ENCODE results near the gene AIP.

AIP gene

DNA sequence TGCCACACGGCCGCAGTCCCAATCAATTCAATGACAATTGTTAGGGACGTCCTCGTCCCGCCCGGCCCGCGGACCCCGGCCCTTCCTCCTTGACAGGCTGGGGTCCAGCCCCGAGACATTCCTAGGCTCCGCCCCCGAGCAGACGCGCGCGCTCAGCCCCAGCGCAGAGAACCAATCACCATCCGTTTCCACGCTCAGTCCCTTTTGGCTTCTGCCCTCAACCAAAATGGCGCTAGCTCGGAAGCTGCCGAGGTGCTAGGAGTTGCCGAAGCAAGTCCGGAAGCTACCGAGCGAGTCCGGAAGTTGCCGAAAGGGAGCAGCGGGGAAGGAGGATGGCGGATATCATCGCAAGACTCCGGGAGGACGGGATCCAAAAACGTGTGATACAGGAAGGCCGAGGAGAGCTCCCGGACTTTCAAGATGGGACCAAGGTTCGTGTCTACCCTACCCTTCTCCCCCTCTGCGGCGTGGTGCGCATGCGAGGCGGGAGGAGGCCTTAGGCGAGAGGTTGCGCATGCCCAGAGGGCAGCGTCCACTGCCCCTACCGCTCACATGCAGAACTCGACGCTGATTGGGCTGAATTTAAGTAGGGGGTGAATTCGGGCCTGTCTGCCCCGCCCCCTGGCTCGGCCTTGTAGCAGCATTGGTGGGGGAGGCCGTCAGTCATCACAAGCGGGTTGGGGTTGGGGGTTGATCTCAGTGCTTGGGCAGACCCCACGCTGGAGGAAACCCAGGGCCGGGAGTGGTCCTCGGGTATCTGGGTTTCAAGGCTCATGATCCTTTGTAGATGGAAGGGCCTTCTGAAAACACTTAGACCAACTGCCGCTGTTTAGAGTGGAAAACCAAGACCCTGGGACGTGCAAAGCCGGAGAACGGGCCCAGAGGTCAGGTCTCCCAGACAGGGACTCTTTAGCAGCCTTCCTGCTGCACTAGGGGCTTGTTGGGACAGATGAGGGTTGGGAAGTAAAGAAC, at the start of gene AIP:
TSS of gene AIP (plus strand) at position 200 of the 972 bp plus-strand sequence. CDS start at position 333, 133 bp downstream.
- peak; percentile 98 for DNase-seq (ENCODE audit: low spot score)

GRCh38 chr11:67433536-67434394, 49.1 kb upstream of the AIP start:
- no peak for DNase-seq (ENCODE audit: low spot score)

DNA sequence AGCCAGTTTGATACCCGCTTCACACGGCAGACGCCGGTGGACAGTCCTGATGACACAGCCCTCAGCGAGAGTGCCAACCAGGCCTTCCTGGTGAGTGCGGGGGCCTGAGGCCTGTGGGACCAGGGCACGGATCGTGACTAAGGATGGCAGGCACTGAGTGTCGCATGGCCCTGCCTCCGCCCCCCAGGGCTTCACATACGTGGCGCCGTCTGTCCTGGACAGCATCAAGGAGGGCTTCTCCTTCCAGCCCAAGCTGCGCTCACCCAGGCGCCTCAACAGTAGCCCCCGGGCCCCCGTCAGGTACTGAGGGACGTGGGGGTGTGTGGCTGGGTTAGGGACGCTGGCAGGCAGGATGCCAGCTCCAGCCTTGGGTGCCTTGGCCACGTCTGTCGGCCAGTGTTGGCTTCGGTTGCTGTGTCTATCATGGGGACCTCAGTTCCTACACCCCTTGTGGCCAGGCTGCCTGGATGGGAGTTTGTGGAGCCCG, 48.4 kb upstream of the AIP start:
- no peak for DNase-seq (ENCODE audit: low spot score)

DNA sequence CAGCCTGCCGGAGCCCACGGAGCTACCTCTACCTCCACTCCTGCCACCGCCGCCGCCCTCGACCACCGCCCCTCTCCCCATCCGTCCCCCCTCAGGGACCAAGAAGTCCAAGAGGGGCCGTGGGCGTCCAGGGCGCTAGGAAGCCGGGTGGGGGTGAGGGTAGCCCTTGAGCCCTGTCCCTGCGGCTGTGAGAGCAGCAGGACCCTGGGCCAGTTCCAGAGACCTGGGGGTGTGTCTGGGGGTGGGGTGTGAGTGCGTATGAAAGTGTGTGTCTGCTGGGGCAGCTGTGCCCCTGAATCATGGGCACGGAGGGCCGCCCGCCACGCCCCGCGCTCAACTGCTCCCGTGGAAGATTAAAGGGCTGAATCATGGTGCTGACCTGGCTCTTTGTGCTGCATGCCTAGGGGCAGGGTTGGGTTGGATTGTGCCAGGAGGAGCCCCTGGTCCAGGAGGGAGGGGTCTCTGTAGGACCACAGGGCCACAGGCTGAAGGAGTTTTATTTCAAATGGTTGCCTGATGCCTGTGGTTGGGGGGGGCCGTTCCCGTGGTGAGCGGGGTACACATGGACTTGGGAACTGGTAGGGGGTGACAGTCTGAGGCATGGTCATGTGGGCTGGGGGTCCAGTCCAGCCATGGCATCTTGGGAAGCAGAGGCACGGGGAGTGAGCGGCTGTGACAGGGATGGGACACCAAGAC, 47.6 kb upstream of the AIP start:
- no peak for DNase-seq (ENCODE audit: low spot score)

DNA sequence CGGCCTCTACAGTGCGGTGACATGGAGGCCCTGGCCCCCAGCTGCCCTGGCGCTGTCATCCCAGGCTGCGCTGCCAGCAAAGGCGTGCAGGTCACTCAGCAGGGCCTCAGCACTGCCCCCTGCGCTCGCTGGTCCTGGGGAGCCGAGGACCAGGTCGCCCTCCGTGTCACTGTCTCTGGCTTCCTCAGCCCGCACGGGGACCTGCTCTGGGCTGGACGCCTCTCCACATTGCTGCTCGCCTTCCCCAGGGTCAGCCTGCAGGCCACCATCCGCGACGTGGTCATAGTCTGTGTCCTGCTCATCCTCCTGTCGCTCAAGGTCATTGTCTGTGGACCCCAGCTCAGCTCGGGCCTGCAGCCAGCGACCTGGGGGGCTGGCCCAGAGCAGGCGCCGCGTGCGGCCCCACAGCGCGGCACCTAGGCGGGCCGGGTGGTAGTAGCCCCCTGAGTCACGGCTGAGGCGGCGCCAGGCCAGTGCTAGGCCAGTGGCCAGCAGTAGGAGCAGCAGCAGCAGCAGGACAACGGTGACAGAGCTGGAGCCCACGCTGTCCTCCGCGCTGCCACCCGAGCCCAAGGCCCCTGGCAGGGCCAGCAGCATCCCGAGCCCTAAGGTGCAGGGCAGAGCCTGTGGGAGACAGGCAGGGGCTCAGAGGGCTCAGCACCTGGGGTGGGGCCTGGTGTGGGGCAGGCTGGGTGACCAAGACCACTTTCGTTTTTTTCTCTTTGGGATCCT, 46.9 kb upstream of the AIP start:
- DNase-seq (ENCODE audit: low spot score): no peak

DNA sequence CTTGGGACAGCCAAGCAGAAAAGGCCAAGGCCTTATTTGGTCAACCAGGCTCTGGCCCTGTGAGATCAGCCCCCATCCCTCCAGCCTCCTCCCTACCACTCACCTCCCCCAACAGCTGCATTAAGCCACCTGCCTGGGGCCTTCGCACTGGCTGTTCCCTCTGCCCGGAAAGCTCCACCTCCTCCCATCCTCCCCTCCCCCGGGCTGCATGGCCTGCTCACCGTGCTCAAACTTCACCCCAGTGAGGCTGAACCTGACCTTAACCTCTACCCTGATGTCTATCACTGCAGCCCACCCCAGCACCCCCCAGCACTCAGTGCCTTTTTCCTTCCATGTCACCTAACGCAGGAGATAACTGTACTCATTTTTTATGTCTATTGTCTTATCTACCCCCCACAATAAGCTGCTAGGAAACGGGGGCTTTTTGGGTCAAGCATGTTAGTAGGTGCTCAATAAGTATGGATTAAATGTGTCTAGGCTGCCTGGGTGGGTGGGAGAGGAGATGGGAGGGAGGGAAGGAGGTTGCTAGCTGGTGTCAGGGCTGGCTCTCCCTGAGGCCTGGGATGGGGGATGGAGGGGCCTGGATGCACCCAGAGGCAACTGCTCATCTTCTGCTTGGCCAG, 46.3 kb upstream of the AIP start:
- peak; percentile 58 for DNase-seq (ENCODE audit: low spot score)

- DNase-seq (ENCODE audit: low spot score): peak; percentile 65
Observed at GRCh38 chr11:67437082-67437808, 45.6 kb upstream of the AIP start, which contains the start of gene PTPRCAP. PTPRCAP (minus strand) TSS chr11:67437682; CDS start chr11:67437619, 63 bp downstream.

GRCh38 chr11:67437809-67438157, 45.0 kb upstream of the AIP start:
- DNase-seq (ENCODE audit: low spot score): no peak

DNA sequence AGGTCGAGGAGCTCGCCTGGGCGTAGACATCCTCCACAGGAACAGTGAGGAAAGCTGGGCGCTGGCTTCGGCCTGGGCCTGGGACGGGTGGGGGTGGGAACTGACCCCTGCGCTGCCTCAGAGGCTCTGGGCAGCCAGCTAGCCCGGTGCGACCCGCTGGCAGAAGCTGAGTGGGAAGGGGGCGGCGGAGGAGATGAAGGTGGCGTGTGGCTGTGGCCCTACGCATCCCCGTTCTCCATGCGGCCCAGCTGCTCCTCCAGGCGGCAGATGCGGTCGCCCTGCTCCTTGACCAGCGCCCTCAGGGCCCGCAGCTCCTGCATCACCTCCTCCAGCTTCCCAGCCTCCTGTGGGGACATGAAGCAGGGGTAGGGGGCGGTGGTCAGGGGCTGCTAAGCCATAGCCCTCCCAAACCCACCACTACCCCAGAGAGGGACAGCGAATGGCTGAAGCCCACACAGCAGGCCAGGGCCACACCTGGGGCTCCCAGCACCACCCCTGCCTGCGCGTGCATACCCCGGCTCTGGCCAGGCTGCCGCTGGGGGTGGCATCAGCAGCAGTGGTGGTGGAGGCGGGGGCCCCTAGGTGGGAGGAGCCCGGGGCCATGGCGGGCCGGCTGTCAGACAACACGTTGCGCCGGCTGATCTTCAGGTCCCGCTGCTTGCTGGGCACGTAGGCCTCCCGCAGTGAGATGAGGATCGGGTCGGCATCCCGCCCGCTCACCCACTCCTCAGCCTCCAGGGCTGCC, 44.5 kb upstream of the AIP start:
- peak; percentile 71 for DNase-seq (ENCODE audit: low spot score)

GRCh38 chr11:67439321-67440228, 43.3 kb upstream of the AIP start:
- no peak for DNase-seq (ENCODE audit: low spot score)

- no peak for DNase-seq (ENCODE audit: low spot score)
Observed at GRCh38 chr11:67440229-67441097, 42.4 kb upstream of the AIP start.

DNA sequence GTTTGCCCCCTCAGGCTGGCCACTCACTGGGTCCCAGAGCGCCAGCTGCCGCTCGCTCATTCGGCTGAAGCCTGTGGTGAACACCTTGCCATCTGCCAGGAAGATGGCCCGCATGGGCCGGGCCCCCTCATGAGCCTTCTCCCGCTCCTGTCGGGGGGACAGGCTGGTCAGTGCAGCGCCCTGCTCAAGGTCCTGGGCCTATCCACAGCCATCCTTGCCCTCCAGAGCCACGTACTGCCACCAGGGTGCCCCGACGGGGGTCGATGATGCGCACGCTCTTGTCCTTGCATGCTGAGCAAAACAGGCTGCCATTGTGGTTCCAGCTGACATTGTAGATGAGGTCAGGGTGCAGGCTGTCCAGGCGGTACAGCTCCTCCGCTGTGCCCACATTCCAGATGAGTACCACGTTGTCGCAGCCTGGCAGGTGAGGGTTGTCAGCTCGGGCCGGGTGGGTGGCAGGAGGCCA, 41.7 kb upstream of the AIP start:
- DNase-seq (ENCODE audit: low spot score): no peak

GRCh38 chr11:67441731-67442351, 41.0 kb upstream of the AIP start:
- DNase-seq (ENCODE audit: low spot score): no peak

- DNase-seq (ENCODE audit: low spot score): no peak
Observed at GRCh38 chr11:67442504-67443404, 40.1 kb upstream of the AIP start.

DNA sequence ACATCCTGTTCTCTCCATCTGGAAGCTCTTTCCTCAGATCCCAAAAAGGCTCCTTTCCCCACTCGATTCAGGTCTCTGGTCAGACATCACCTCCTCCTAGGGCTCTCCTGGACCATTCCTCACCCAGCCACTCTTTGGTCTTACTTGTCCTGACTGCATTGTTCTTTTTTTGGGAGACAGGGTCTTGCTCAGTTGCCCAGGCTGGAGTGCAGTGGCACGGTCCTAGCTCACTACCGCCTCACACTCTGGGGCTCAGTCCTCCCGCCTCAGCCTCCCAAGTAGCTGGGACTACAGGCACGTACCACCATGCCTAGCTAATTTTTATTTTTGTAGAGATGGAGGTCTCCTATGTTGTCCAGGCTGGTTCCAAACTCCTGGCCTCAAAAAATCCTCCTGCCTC, 37.3 kb upstream of the AIP start:
- DNase-seq (ENCODE audit: low spot score): no peak

- DNase-seq (ENCODE audit: low spot score): no peak
Observed at GRCh38 chr11:67448220-67448609, 34.6 kb upstream of the AIP start.

Measured in CD4-positive, alpha-beta T cell treated with Interleukin-15 for 4 hours (primary cell).